ENCODE measurements around the gene MUC15. TPM values are rescaled to one million over a fixed set of nuclear protein-coding genes. Genes with fewer than 3 reads are reported as not detected.

Gene MUC15
- total RNA-seq, 1 donor from 2014 or later, result not detected

DNA sequence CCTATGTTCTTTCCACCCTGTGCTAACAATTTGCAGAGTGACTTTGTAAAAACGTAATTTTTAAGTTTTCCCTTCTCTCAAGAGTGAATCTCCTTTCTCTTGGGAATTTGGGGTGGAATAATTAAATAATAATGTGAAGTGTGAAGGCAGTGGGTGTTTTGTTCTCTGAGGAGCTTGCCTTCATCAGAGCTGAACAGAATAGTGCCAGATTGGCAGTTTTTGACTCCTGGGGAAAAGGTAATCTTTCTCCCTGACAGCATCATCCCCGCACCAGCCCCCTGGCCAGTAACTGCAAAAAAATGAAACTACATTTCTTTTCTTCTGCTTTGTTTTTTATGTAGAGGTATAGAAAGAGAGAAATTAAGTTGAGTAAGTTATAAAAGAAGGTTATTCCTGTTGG is 59.9 kb downstream of the MUC15 start:
- DNase-seq (ENCODE audit: missing footprints), result no peak
- intact Hi-C loops (cut with DNase I), result no loop called here
- ATAC-seq, result no peak

DNA sequence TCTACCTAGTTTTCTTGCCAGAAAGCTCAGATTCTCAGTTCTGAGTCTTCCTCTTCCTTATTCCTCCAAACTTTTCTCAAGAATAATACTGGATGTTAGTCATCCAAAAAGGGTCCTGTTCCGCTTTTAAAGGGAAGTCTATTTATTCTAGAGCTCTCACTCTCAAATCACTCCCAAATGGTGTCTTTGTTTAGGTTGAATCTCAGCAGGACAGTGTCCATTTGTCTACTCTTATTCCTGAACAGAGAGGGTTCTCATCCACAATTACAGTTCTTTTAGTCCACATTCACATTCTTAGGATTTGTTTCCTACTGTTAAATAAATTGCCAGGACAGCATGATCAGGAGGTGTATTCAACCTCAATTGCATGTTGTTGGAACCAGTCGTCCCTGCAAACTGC is 61.3 kb downstream of the MUC15 start:
- DNase-seq (ENCODE audit: missing footprints) (no peak), ATAC-seq (no peak)
- intact Hi-C loops (cut with DNase I), result no loop called here

DNA sequence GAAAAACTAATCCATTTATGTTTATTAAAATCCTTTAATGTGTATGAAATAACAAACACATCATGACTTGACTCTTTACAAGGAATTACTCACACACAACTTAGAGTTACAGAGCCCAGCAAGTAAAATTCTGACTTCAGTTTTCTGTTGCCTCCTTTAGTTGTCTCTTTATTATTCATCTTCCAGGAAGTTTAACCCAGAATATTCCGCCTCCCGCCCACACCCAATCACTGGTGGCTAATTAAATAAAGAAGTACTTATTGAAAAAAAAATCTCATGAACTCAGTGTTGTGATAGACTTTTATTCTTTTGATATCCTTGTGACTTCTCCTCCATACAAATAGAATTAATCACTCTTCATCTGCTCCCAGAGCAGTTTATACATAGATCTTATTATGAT is 61.9 kb downstream of the MUC15 start:
- intact Hi-C loops (cut with DNase I), result no loop called here
- DNase-seq (ENCODE audit: missing footprints) (no peak), ATAC-seq (no peak)

Other genes with a start within 250 kb of the MUC15 start
- 0.05 TPM for gene ANO3, start 240.1 kb downstream of the MUC15 start, total RNA-seq
- gene SLC5A12, start 149.8 kb upstream of the MUC15 start, total RNA-seq, result not detected